Activated naive CD4-positive, alpha-beta T cell (primary cell): ENCODE results near the gene NOPCHAP1.
"Not testable (repeated sequence)": the region's sequence is repeated elsewhere in the genome, so short reads cannot be mapped to it uniquely, and the experiment has no call there.

Source experiments
- DNase-seq, 4 experiments: peaks; one replicate each; lab custom pipeline; 2025; lab: John Stamatoyannopoulos, UW

NOPCHAP1 gene

GRCh38 chr12:104964856-104965205 is 21.3 kb upstream of the NOPCHAP1 start:
- DNase-seq, result no peak

GRCh38 chr12:104966677-104967076 is 19.4 kb upstream of the NOPCHAP1 start:
- DNase-seq, result no peak

- no peak for DNase-seq
Observed at GRCh38 chr12:104969343-104969742, 16.8 kb upstream of the NOPCHAP1 start.

GRCh38 chr12:104971306-104971705 is 14.8 kb upstream of the NOPCHAP1 start:
- DNase-seq, result no peak

- no peak for DNase-seq
Observed at GRCh38 chr12:104973250-104973649, 12.9 kb upstream of the NOPCHAP1 start.

GRCh38 chr12:104974626-104975290 is 11.4 kb upstream of the NOPCHAP1 start:
- DNase-seq, result no peak

GRCh38 chr12:104975587-104976343 is 10.4 kb upstream of the NOPCHAP1 start:
- no peak for DNase-seq

GRCh38 chr12:104976703-104977102 is 9.4 kb upstream of the NOPCHAP1 start:
- no peak for DNase-seq

- DNase-seq, result not testable (repeated sequence)
Observed at GRCh38 chr12:104977688-104978087, 8.4 kb upstream of the NOPCHAP1 start.

GRCh38 chr12:104985206-104985605 is 910 bp upstream of the NOPCHAP1 start:
- no peak for DNase-seq

- DNase-seq, result no peak
Observed at GRCh38 chr12:104990950-104991349, 4.8 kb downstream of the NOPCHAP1 start.

GRCh38 chr12:104991565-104992128 is 5.5 kb downstream of the NOPCHAP1 start:
- DNase-seq, result no peak

GRCh38 chr12:104994336-104994735 is 8.2 kb downstream of the NOPCHAP1 start:
- DNase-seq, result no peak

GRCh38 chr12:104997541-104997940 is 11.4 kb downstream of the NOPCHAP1 start:
- DNase-seq, result no peak

- DNase-seq, result no peak
Observed at GRCh38 chr12:104998423-104999346, 12.6 kb downstream of the NOPCHAP1 start.

- DNase-seq, result no peak
Observed at GRCh38 chr12:104999347-104999685, 13.2 kb downstream of the NOPCHAP1 start.

- no peak for DNase-seq
Observed at GRCh38 chr12:105001476-105001875, 15.4 kb downstream of the NOPCHAP1 start.

GRCh38 chr12:105013892-105014291 is 27.8 kb downstream of the NOPCHAP1 start:
- DNase-seq, result no peak

GRCh38 chr12:105014603-105015002 is 28.5 kb downstream of the NOPCHAP1 start:
- no peak for DNase-seq

GRCh38 chr12:105015543-105015942 is 29.4 kb downstream of the NOPCHAP1 start:
- no peak for DNase-seq

- DNase-seq, result no peak
Observed at GRCh38 chr12:105018012-105018411, 31.9 kb downstream of the NOPCHAP1 start.

GRCh38 chr12:105018776-105019175 is 32.7 kb downstream of the NOPCHAP1 start:
- no peak for DNase-seq
